Mononuclear cell (primary cell): Measurements from ENCODE around the gene RNF145. TPM values are rescaled to one million over a fixed set of nuclear protein-coding genes. Genes with fewer than 3 reads are reported as not detected.
"Not testable (repeated sequence)": the region's sequence is repeated elsewhere in the genome, so short reads cannot be mapped to it uniquely, and the experiment has no call there.

ENCODE experiments used
- H3K27me3 ChIP-seq: 2 replicates; pipeline ENCODE4 v1.6.0; 2011; ENCODE audit warnings: low read length, control low read depth; ENCODE audit not compliant: insufficient read depth
- H3K4me1 ChIP-seq: 2 replicates; pipeline ENCODE4 v1.5.1; 2011; ENCODE audit warnings: mild to moderate bottlenecking, low read length, control low read depth; ENCODE audit not compliant: insufficient read depth
- H3K4me3 ChIP-seq: 2 replicates; pipeline ENCODE4 v1.5.1; 2011; ENCODE audit warnings: mild to moderate bottlenecking, low read length, moderate library complexity
- H3K9me3 ChIP-seq: 2 replicates; pipeline ENCODE4 v1.5.1; 2011; ENCODE audit warnings: low read depth, mild to moderate bottlenecking, control low read depth, low read length
- total RNA-seq: library from RNA; depleted of rRNA; stranded (reverse); fragments of >200 nt; gene quantifications from one replicate; pipeline ENCODE4 v1.2.3, GENCODE V29; 2012

RNF145 gene
- total RNA-seq, 1 donor: 26.4 TPM

- Histone ChIP-seq H3K4me1 (no peaks in the 10 kb centered on the region), H3K9me3 (no peaks in the 10 kb centered on the region), H3K27me3 (peaks cover 5% of the 10 kb centered on the region)
These were observed 73.3 kb downstream of the RNF145 start for GRCh38 chr5:159135896-159136531.

GRCh38 chr5:159133041-159133741 lies 76.2 kb downstream of the RNF145 start:
- H3K4me3 ChIP-seq: no peak overlapping the region
- no peaks in the 10 kb centered on the region for H3K9me3 ChIP-seq
- H3K27me3 ChIP-seq: peaks cover 7% of the 10 kb centered on the region
- H3K4me1 ChIP-seq: no peaks in the 10 kb centered on the region

More at GRCh38 chr5:159135896-159136531, 73.3 kb downstream of the RNF145 start:
- H3K4me3 ChIP-seq: no peak overlapping the region

GRCh38 chr5:159132429-159133040 lies 76.8 kb downstream of the RNF145 start:
- Histone ChIP-seq H3K9me3 (no peaks in the 10 kb centered on the region), H3K4me3 (no peak overlapping the region), H3K4me1 (no peaks in the 10 kb centered on the region), H3K27me3 (peaks cover 6% of the 10 kb centered on the region)

- Histone ChIP-seq H3K9me3 (no peaks in the 10 kb centered on the region), H3K27me3 (peaks cover 4% of the 10 kb centered on the region), H3K4me1 (no peaks in the 10 kb centered on the region), H3K4me3 (no peak overlapping the region)
These were observed 77.4 kb downstream of the RNF145 start for GRCh38 chr5:159131951-159132350.

GRCh38 chr5:159130871-159131270 lies 78.5 kb downstream of the RNF145 start:
- no peak overlapping the region for H3K4me3 ChIP-seq
- H3K27me3 ChIP-seq: peaks cover 4% of the 10 kb centered on the region
- no peaks in the 10 kb centered on the region for H3K4me1 ChIP-seq
- no peaks in the 10 kb centered on the region for H3K9me3 ChIP-seq

DNA sequence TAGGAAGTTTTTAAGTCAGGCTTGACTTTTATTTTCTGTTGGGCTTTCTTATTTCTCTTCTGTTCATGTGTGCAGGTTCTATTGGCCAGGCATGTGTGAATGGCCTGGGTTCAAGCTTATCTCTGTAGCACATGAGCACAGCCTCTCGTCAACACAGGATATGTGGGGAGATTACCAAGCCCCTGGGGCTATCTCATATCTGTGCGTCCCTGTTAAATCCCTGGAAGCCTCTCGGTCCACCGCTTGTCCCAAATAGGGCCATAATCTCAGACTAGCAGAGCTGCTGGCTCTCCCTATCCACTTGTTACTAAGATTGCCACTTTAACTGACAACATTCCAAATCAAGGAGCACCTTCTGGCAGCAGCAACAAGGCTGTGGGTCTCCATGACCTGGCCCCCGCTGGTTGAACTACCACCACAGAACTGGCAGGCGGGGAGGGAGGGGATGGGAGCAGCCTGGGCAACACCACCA lies 81.2 kb downstream of the RNF145 start:
- H3K4me3 ChIP-seq: no peak overlapping the region
- H3K4me1 ChIP-seq: no peaks in the 10 kb centered on the region
- H3K9me3 ChIP-seq: peaks cover 8% of the 10 kb centered on the region
- peaks cover 7% of the 10 kb centered on the region for H3K27me3 ChIP-seq

- Histone ChIP-seq H3K27me3 (peaks cover 7% of the 10 kb centered on the region), H3K9me3 (peaks cover 8% of the 10 kb centered on the region), H3K4me3 (no peak overlapping the region), H3K4me1 (peaks cover 8% of the 10 kb centered on the region)
These were observed 85.7 kb downstream of the RNF145 start for GRCh38 chr5:159123700-159124099.

GRCh38 chr5:159123189-159123588 lies 86.2 kb downstream of the RNF145 start:
- Histone ChIP-seq H3K9me3 (peaks cover 8% of the 10 kb centered on the region), H3K4me3 (no peak overlapping the region), H3K4me1 (peaks cover 8% of the 10 kb centered on the region), H3K27me3 (peaks cover 5% of the 10 kb centered on the region)

DNA sequence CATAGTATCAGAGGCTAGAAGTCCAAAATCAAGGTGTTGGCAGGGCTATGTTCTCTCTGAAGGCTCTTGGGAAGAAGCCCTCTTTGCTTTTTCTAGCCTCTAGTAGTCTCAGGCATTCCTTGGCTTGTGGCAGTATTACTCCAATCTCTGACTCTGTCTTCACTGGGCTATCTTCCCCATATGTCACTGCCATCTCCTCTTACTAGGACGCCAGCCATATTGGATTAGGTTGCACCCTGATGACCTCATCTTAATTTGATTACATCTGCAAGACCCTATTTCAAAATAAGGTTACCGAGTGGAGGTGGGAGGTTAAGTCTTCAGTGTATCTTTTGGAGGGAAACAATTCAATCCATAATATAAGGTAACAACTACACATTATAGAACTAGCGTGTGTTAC lies 88.3 kb downstream of the RNF145 start:
- Histone ChIP-seq H3K9me3 (peaks cover 8% of the 10 kb centered on the region), H3K4me1 (peaks cover 8% of the 10 kb centered on the region), H3K27me3 (peaks cover 2% of the 10 kb centered on the region), H3K4me3 (no peak overlapping the region)

GRCh38 chr5:159120446-159120845 lies 88.9 kb downstream of the RNF145 start:
- Histone ChIP-seq H3K9me3 (peaks cover 5% of the 10 kb centered on the region), H3K4me1 (peaks cover 8% of the 10 kb centered on the region), H3K27me3 (peaks cover under 1% of the 10 kb centered on the region), H3K4me3 (no peak overlapping the region)

- not testable (repeated sequence) for H3K9me3 ChIP-seq, H3K27me3 ChIP-seq, H3K4me3 ChIP-seq, H3K4me1 ChIP-seq
These were observed 89.5 kb downstream of the RNF145 start for GRCh38 chr5:159119842-159120241.

- H3K4me3 ChIP-seq, H3K9me3 ChIP-seq, H3K4me1 ChIP-seq, H3K27me3 ChIP-seq: not testable (repeated sequence)
These were observed 90.2 kb downstream of the RNF145 start for GRCh38 chr5:159118958-159119659.

- H3K4me3 ChIP-seq: no peak overlapping the region
- no peaks in the 10 kb centered on the region for H3K9me3 ChIP-seq
- no peaks in the 10 kb centered on the region for H3K4me1 ChIP-seq
- H3K27me3 ChIP-seq: peaks cover 23% of the 10 kb centered on the region
These were observed 95.9 kb downstream of the RNF145 start for GRCh38 chr5:159113405-159113804.

DNA sequence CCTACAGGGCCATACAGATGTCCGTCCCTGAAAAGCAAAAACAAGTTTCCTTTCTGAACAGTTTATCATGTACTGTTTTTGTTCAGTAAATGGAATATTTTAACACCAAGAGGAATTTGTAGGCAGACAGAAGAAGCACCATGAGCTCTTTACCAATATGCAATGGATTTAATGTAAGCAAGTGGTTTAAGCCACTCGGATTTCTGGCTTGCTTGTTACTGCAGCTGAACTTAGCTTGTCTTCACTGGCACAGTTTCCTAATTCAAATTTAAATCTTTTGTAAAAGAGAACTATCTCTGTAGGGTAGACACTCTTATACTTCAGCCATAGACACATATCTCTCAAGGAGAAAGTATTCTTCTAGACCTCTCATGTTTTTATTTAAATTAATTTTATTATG lies 96.9 kb downstream of the RNF145 start:
- Histone ChIP-seq H3K27me3 (peaks cover 26% of the 10 kb centered on the region), H3K4me1 (no peaks in the 10 kb centered on the region), H3K4me3 (no peak overlapping the region), H3K9me3 (no peaks in the 10 kb centered on the region)
